WTC11 (cell line): ENCODE results near the gene GAST. TPM values are rescaled to one million over a fixed set of nuclear protein-coding genes. Genes with fewer than 3 reads are reported as not detected.

Experiments
- ATAC-seq: fragments of 200-7000 bp; cut with Tn5 transposase; 2 replicates; pipeline ENCODE4 v1.10.0; 2021; ENCODE audit warnings: mild to moderate bottlenecking, moderate library complexity
- CTCF ChIA-PET: fragments of 300-600 bp; sonication (Branson Sonifier 250); formaldehyde crosslinking; loops from one replicate; lab custom pipeline; 2021; ENCODE audit warnings: antibody characterized with exemption; lab: Charles Lee
- POLR2A ChIA-PET: fragments of 350-600 bp; sonication (Branson Sonifier 250); formaldehyde crosslinking; loops from one replicate; lab custom pipeline; 2021; ENCODE audit warnings: antibody characterized with exemption; lab: Charles Lee
- DNase-seq: peaks from one replicate; pipeline ENCODE4 v3.0.0; 2021; ENCODE audit warnings: low spot score
- H3K27ac Mint-ChIP-seq: 2 replicates; pipeline ENCODE4 v1.8.0; 2021; ENCODE audit warnings: mixed read lengths
- H3K27me3 Mint-ChIP-seq: 2 replicates; pipeline ENCODE4 v1.8.0; 2021; ENCODE audit warnings: low read depth, mild to moderate bottlenecking, moderate library complexity, mixed read lengths
- H3K36me3 Mint-ChIP-seq: 2 replicates; pipeline ENCODE4 v1.8.0; 2021; ENCODE audit warnings: mixed read lengths
- H3K4me1 Mint-ChIP-seq: 2 replicates; pipeline ENCODE4 v1.8.0; 2022; ENCODE audit warnings: mixed read lengths
- H3K4me3 Mint-ChIP-seq: 2 replicates; pipeline ENCODE4 v1.8.0; 2021; ENCODE audit warnings: mild to moderate bottlenecking, moderate library complexity, mixed read lengths
- H3K9me3 Mint-ChIP-seq: 2 replicates; pipeline ENCODE4 v1.8.0; 2021; ENCODE audit warnings: mixed read lengths
- ATF1 ChIP-seq: sonication (generic); formaldehyde crosslinking; IDR thresholded peaks from 2 replicates; pipeline ENCODE4 v1.8.1; 2023; ENCODE audit warnings: mild to moderate bottlenecking, moderate library complexity, missing genetic modification reagents
- ATF3 ChIP-seq: sonication (generic); formaldehyde crosslinking; conservative IDR thresholded peaks from 2 replicates; pipeline ENCODE4 v1.8.1; 2022; ENCODE audit warnings: mild to moderate bottlenecking, missing genetic modification reagents
- CREB1 ChIP-seq: sonication (generic); formaldehyde crosslinking; IDR thresholded peaks from 2 replicates; pipeline ENCODE4 v1.8.0; 2023; ENCODE audit warnings: mild to moderate bottlenecking, missing genetic modification reagents
- CTCF ChIP-seq: fragments of 200-600 bp; IDR thresholded peaks from 2 replicates; pipeline ENCODE4 v1.8.0; 2022; ENCODE audit warnings: antibody characterized with exemption
- E2F1 ChIP-seq: sonication (generic); formaldehyde crosslinking; IDR thresholded peaks from 2 replicates; pipeline ENCODE4 v1.8.0; 2022; ENCODE audit warnings: mild to moderate bottlenecking, missing genetic modification reagents
- E2F4 ChIP-seq: sonication (generic); formaldehyde crosslinking; IDR thresholded peaks from 2 replicates; pipeline ENCODE4 v1.8.1; 2022; ENCODE audit warnings: low read depth, mild to moderate bottlenecking, moderate library complexity, missing genetic modification reagents, borderline replicate concordance
- E2F5 ChIP-seq: sonication (generic); formaldehyde crosslinking; IDR thresholded peaks from 2 replicates; pipeline ENCODE4 v1.8.1; 2022; ENCODE audit warnings: mild to moderate bottlenecking, moderate library complexity, missing genetic modification reagents
- ETV6 ChIP-seq: sonication (generic); formaldehyde crosslinking; IDR thresholded peaks from 2 replicates; pipeline ENCODE4 v1.8.1; 2022; ENCODE audit warnings: mild to moderate bottlenecking, missing genetic modification reagents
- FOXJ3 ChIP-seq: sonication (generic); formaldehyde crosslinking; IDR thresholded peaks from 2 replicates; pipeline ENCODE4 v1.9.0; 2021; ENCODE audit warnings: missing genetic modification reagents, mild to moderate bottlenecking, borderline replicate concordance
- HMGA2 ChIP-seq: fragments of 250-450 bp; sonication (Bioruptor Pico); IDR thresholded peaks from 2 replicates; pipeline ENCODE4 v1.4.0; 2021; ENCODE audit warnings: mild to moderate bottlenecking, moderate library complexity
- MXD4 ChIP-seq: fragments of 250-450 bp; sonication (Bioruptor Pico); IDR thresholded peaks from 2 replicates; pipeline ENCODE4 v1.8.0; 2021; ENCODE audit warnings: mild to moderate bottlenecking, moderate library complexity, borderline replicate concordance
- TEAD4 ChIP-seq: sonication (generic); formaldehyde crosslinking; IDR thresholded peaks from 2 replicates; pipeline ENCODE4 v1.8.0; 2022; ENCODE audit warnings: mild to moderate bottlenecking, missing genetic modification reagents
- USF2 ChIP-seq: sonication (generic); formaldehyde crosslinking; IDR thresholded peaks from 2 replicates; pipeline ENCODE4 v1.8.1; 2023; ENCODE audit warnings: mild to moderate bottlenecking, missing genetic modification reagents, moderate library complexity
- ZMAT4 ChIP-seq: fragments of 250-450 bp; sonication (Bioruptor Pico); IDR thresholded peaks from 2 replicates; pipeline ENCODE4 v1.9.0; 2021; ENCODE audit warnings: mild to moderate bottlenecking
- ZNF121 ChIP-seq: sonication (generic); formaldehyde crosslinking; IDR thresholded peaks from 2 replicates; pipeline ENCODE4 v1.8.0; 2023; ENCODE audit warnings: missing genetic modification reagents
- ZNF232 ChIP-seq: sonication (generic); formaldehyde crosslinking; IDR thresholded peaks from 2 replicates; pipeline ENCODE4 v1.8.0; 2022; ENCODE audit warnings: mild to moderate bottlenecking, missing genetic modification reagents
- ZNF317 ChIP-seq: sonication (generic); formaldehyde crosslinking; IDR thresholded peaks from 2 replicates; pipeline ENCODE4 v1.8.1; 2023; ENCODE audit warnings: low read depth, mild to moderate bottlenecking, moderate library complexity, missing genetic modification reagents, borderline replicate concordance
- ZNF396 ChIP-seq: fragments of 250-450 bp; sonication (Bioruptor Pico); IDR thresholded peaks from 2 replicates; pipeline ENCODE4 v1.8.0; 2021; ENCODE audit warnings: mild to moderate bottlenecking, moderate library complexity, borderline replicate concordance
- ZNF416 ChIP-seq: fragments of 250-450 bp; sonication (Bioruptor Pico); IDR thresholded peaks from 2 replicates; pipeline ENCODE4 v1.9.0; 2021; ENCODE audit warnings: mild to moderate bottlenecking, inconsistent platforms
- ZNF423 ChIP-seq: fragments of 250-450 bp; sonication (Bioruptor Pico); IDR thresholded peaks from 2 replicates; pipeline ENCODE4 v2.1.2; 2022; ENCODE audit warnings: mild to moderate bottlenecking, moderate library complexity
- ZNF532 ChIP-seq: fragments of 250-450 bp; sonication (Bioruptor Pico); IDR thresholded peaks from 2 replicates; pipeline ENCODE4 v1.9.0; 2021; ENCODE audit warnings: mild to moderate bottlenecking, borderline replicate concordance
- total RNA-seq: library from RNA; stranded (reverse); gene quantifications from 3 replicates; pipeline ENCODE4 v1.2.3, GENCODE V29; 2021

GAST gene
- total RNA-seq, 1 experiment from 2014 or later, result not detected

- TF ChIP-seq ZNF532 (CRISPR knock-in tag) (no peak), ZMAT4 (CRISPR knock-in tag) (no peak), FOXJ3 (CRISPR knock-in tag) (no peak), ZNF121 (CRISPR knock-in tag) (no peak), ZNF232 (CRISPR knock-in tag) (no peak)
Observed at GRCh38 chr17:41663451-41664171, 48.5 kb upstream of the GAST start (continued).

GRCh38 chr17:41664172-41664457 lies 48.0 kb upstream of the GAST start:
- ChIA-PET CTCF (interaction anchor here (0.6 to 10.0 kb wide), 13 partner anchors 11 to 801 kb away, joined by 3 to 380 read pairs (median 10); partner anchors contain the start of genes KRT32 and KRT40), POLR2A (no interaction called here)
- H3K27me3 Mint-ChIP-seq, result peaks cover 17% of the 10 kb centered on the region
- ATAC-seq (no peak), DNase-seq (no peak)
- H3K4me1 Mint-ChIP-seq, result peaks cover 18% of the 10 kb centered on the region
- no peak for TF ChIP-seq ZNF396 (CRISPR knock-in tag)
- no peak for TF ChIP-seq ZNF317 (CRISPR knock-in tag)
- no peak for TF ChIP-seq E2F1 (CRISPR knock-in tag)
- TF ChIP-seq ATF3 (CRISPR knock-in tag), result no peak
- TF ChIP-seq ZNF416 (CRISPR knock-in tag), result no peak
- no peak for TF ChIP-seq CTCF
- TF ChIP-seq E2F4, result no peak
- TF ChIP-seq ZNF423, result no peak
- TF ChIP-seq CREB1 (CRISPR knock-in tag), result no peak
- TF ChIP-seq ETV6 (CRISPR knock-in tag), result no peak
- no peak for TF ChIP-seq TEAD4 (CRISPR knock-in tag)
- no peak for TF ChIP-seq E2F5 (CRISPR knock-in tag)
- no peak for TF ChIP-seq ATF1 (CRISPR knock-in tag)
- no peak for TF ChIP-seq MXD4 (CRISPR knock-in tag)
- TF ChIP-seq HMGA2 (CRISPR knock-in tag), result no peak
- TF ChIP-seq USF2 (CRISPR knock-in tag), result no peak
- TF ChIP-seq, all 79 proteins: peak for 0
- H3K4me3 Mint-ChIP-seq, result no peak overlapping the region
- no peaks in the 10 kb centered on the region for H3K9me3 Mint-ChIP-seq
- H3K36me3 Mint-ChIP-seq, result no peaks in the 10 kb centered on the region
- no peak overlapping the region for H3K27ac Mint-ChIP-seq
